ENCODE measurements around the gene PALMD. TPM values are rescaled to one million over a fixed set of nuclear protein-coding genes. Genes with fewer than 3 reads are reported as not detected.

Gene PALMD
- total RNA-seq, 1 donor from 2014 or later = not detected

- no peaks in the 10 kb centered on the region for H3K36me3 ChIP-seq
- H2AFZ ChIP-seq (replicated peaks) = no peak overlapping the region
- TF ChIP-seq, protein P1, sequence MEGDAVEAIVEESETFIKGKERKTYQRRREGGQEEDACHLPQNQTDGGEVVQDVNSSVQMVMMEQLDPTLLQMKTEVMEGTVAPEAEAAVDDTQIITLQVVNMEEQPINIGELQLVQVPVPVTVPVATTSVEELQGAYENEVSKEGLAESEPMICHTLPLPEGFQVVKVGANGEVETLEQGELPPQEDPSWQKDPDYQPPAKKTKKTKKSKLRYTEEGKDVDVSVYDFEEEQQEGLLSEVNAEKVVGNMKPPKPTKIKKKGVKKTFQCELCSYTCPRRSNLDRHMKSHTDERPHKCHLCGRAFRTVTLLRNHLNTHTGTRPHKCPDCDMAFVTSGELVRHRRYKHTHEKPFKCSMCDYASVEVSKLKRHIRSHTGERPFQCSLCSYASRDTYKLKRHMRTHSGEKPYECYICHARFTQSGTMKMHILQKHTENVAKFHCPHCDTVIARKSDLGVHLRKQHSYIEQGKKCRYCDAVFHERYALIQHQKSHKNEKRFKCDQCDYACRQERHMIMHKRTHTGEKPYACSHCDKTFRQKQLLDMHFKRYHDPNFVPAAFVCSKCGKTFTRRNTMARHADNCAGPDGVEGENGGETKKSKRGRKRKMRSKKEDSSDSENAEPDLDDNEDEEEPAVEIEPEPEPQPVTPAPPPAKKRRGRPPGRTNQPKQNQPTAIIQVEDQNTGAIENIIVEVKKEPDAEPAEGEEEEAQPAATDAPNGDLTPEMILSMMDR (IDR thresholded peaks at IDR 0.05) = no peak
- TF ChIP-seq EZH2phosphoT487 (IDR thresholded peaks at IDR 0.05) = no peak
- TF ChIP-seq EZH2 (IDR thresholded peaks at IDR 0.05) = no peak
- H3K4me3 Mint-ChIP-seq = no peak overlapping the region
- no peaks in the 10 kb centered on the region for H3K27me3 ChIP-seq
- H3K9ac ChIP-seq = no peak overlapping the region
- no peaks in the 10 kb centered on the region for H3K79me2 ChIP-seq (ENCODE audit: low read depth)
- no peak for DNase-seq (ENCODE audit: low spot score)
- no peak overlapping the region for H3K27ac ChIP-seq
- no peak overlapping the region for H3K4me3 ChIP-seq
- no peak overlapping the region for H3K4me2 ChIP-seq
- no peaks in the 10 kb centered on the region for H3K36me3 Mint-ChIP-seq
- H3K27me3 Mint-ChIP-seq (ENCODE audit: insufficient read depth, low read depth) = peaks cover 3% of the 10 kb centered on the region
- peaks cover 35% of the 10 kb centered on the region for H3K4me1 Mint-ChIP-seq
- peaks cover 38% of the 10 kb centered on the region for H3K4me1 ChIP-seq
- no peaks in the 10 kb centered on the region for H3K9me3 ChIP-seq (ENCODE audit: low read depth)
- H3F3A ChIP-seq (ENCODE audit: low read depth) = no peaks in the 10 kb centered on the region
- no peak overlapping the region for H3K27ac Mint-ChIP-seq
- H3K9me3 Mint-ChIP-seq = no peaks in the 10 kb centered on the region
- no peaks in the 10 kb centered on the region for H4K20me1 ChIP-seq (ENCODE audit: low read depth)
These were observed 955 bp downstream of the PALMD start for GRCh38 chr1:99646868-99647267.

- peak overlapping the region; percentile 43 for H3K27ac Mint-ChIP-seq
- Histone ChIP-seq H3K4me1 (peaks cover 44% of the 10 kb centered on the region), H3F3A (ENCODE audit: low read depth) (peaks cover 3% of the 10 kb centered on the region), H3K9me3 (ENCODE audit: low read depth) (no peaks in the 10 kb centered on the region), H3K9ac (no peak overlapping the region), H3K27ac (no peak overlapping the region), H3K27me3 (no peaks in the 10 kb centered on the region), H3K4me2 (no peak overlapping the region), H4K20me1 (ENCODE audit: low read depth) (no peaks in the 10 kb centered on the region), H3K36me3 (no peaks in the 10 kb centered on the region), H2AFZ (replicated peaks) (peak overlapping the region; percentile 32), H3K4me3 (no peak overlapping the region), H3K79me2 (ENCODE audit: low read depth) (no peaks in the 10 kb centered on the region)
- H3K4me3 Mint-ChIP-seq = no peak overlapping the region
- no peak for TF ChIP-seq EZH2phosphoT487 (IDR thresholded peaks at IDR 0.05)
- TF ChIP-seq EZH2 (IDR thresholded peaks at IDR 0.05) = no peak
- TF ChIP-seq, protein P1 (IDR thresholded peaks at IDR 0.05) = no peak
- H3K36me3 Mint-ChIP-seq = no peaks in the 10 kb centered on the region
- H3K9me3 Mint-ChIP-seq = no peaks in the 10 kb centered on the region
- H3K27me3 Mint-ChIP-seq (ENCODE audit: insufficient read depth, low read depth) = peaks cover 3% of the 10 kb centered on the region
- peaks cover 35% of the 10 kb centered on the region for H3K4me1 Mint-ChIP-seq
- DNase-seq (ENCODE audit: low spot score) = no peak
These were observed 1.6 kb downstream of the PALMD start for GRCh38 chr1:99647490-99647889.

DNA sequence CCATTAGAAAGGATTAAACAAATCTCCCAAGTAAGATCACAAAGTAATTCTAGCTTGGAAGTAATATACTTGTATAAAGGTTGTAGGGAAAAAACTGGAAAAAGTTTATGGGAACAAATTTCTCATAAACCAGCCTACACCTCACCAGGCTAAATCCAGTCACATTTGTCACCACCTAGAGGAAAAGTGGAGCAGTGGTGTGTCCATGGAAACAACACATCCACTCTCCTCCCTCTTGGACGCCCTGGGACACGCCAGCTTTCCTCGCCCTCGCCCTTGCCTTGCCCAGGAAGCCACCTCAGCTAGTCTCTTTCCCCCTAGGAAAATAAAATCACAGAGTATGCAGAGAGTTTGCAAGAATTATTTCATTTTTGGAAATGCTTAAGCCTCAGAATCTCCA, 2.2 kb downstream of the PALMD start:
- Histone ChIP-seq H3K36me3 (no peaks in the 10 kb centered on the region), H3K27ac (no peak overlapping the region), H3K9me3 (ENCODE audit: low read depth) (no peaks in the 10 kb centered on the region), H3K27me3 (no peaks in the 10 kb centered on the region), H3K4me1 (peaks cover 47% of the 10 kb centered on the region), H3K79me2 (ENCODE audit: low read depth) (no peaks in the 10 kb centered on the region), H3K4me3 (no peak overlapping the region), H4K20me1 (ENCODE audit: low read depth) (no peaks in the 10 kb centered on the region), H3F3A (ENCODE audit: low read depth) (peaks cover 9% of the 10 kb centered on the region), H2AFZ (replicated peaks) (no peak overlapping the region), H3K4me2 (no peak overlapping the region), H3K9ac (no peak overlapping the region)
- DNase-seq (ENCODE audit: low spot score) = no peak
- Mint-ChIP-seq H3K4me1 (peaks cover 38% of the 10 kb centered on the region), H3K9me3 (peaks cover 2% of the 10 kb centered on the region), H3K27ac (peak overlapping the region; percentile 50), H3K36me3 (no peaks in the 10 kb centered on the region), H3K4me3 (no peak overlapping the region), H3K27me3 (ENCODE audit: insufficient read depth, low read depth) (peaks cover 3% of the 10 kb centered on the region)
- TF ChIP-seq, protein P1 (IDR thresholded peaks at IDR 0.05) = peak; percentile 24
- no peak for TF ChIP-seq EZH2 (IDR thresholded peaks at IDR 0.05)

Data from neural progenitor cell (in vitro differentiated cells).